HCT116 (cell line): Measurements from ENCODE around the gene SYTL3. TPM values are rescaled to one million over a fixed set of nuclear protein-coding genes. Genes with fewer than 3 reads are reported as not detected.

Source experiments
- ATAC-seq: fragments of 200-7000 bp; cut with Tn5 transposase; 2 replicates; pipeline ENCODE4 v1.9.1; 2020; ENCODE audit warnings: mild to moderate bottlenecking, moderate library complexity
- BruUV-seq: library from RNA; stranded (reverse); fragments of 400-500 nt; replicated peaks from 2 replicates; lab custom pipeline; 2021; lab: Mats Ljungman, UMichigan
- CTCF ChIA-PET: fragments of 300-600 bp; sonication (Branson Sonifier 250); formaldehyde crosslinking; loops from one replicate; lab custom pipeline; 2021; ENCODE audit warnings: antibody characterized with exemption; lab: Charles Lee
- POLR2A ChIA-PET: fragments of 300-600, 350-600 bp; sonication (Branson Sonifier 250); formaldehyde crosslinking; loops from one replicate; lab custom pipeline; 2021; ENCODE audit warnings: antibody characterized with exemption; lab: Charles Lee
- RAD21 ChIA-PET, 2 experiments: fragments of 300-600 bp; sonication (Branson Sonifier 250); formaldehyde crosslinking; loops; one replicate each; lab custom pipeline; 2023; ENCODE audit warnings: low total read pairs in 2 of 2; ENCODE audit not compliant: uncharacterized antibody in 2 of 2, unreplicated experiment in 2 of 2, low non-redundant PET in 1 of 2; lab: Charles Lee
- DNase-seq: peaks from one replicate; pipeline ENCODE4 v3.0.0-alpha.2; 2010; ENCODE audit warnings: low read depth, low spot score
- H2AFZ ChIP-seq: fragments of 200-600 bp; shearing (Covaris generic), sonication (generic); 2 replicates; pipeline ENCODE4 v1.6.1; 2017; ENCODE audit warnings: low read depth, mixed run types, mixed read lengths, antibody characterized with exemption, low read length; ENCODE audit not compliant: poor library complexity, severe bottlenecking
- H3K27ac ChIP-seq: 2 replicates; pipeline ENCODE4 v1.5.1; 2012; ENCODE audit warnings: low read depth, low read length
- H3K27me3 ChIP-seq: fragments of 200-600 bp; sonication (generic); 2 replicates; pipeline ENCODE4 v1.6.1; 2016; ENCODE audit warnings: mixed run types, low read length, mixed read lengths; ENCODE audit not compliant: insufficient read depth
- H3K36me3 ChIP-seq, 2 experiments: fragments of 200-500 bp in 1 of 2; fragments of 200-600 bp in 1 of 2; sonication (Bioruptor generic) in 1 of 2; sonication (generic) in 1 of 2; 2 replicates each; pipeline versions ENCODE4 v1.5.1 to v1.6.1; 2014 to 2016; ENCODE audit warnings: low read length in 2 of 2, inconsistent platforms in 1 of 2, mixed read lengths in 1 of 2, mixed run types in 1 of 2; ENCODE audit not compliant: insufficient read depth in 2 of 2, control insufficient read depth in 1 of 2
- H3K4me1 ChIP-seq, 2 experiments: fragments of 200-600 bp in 1 of 2; sonication (generic) in 1 of 2; 2 replicates each; pipeline versions ENCODE4 v1.5.1 to v1.6.1; 2012 to 2017; ENCODE audit warnings: low read length in 2 of 2, inconsistent platforms in 1 of 2, mild to moderate bottlenecking in 1 of 2, mixed read lengths in 1 of 2, mixed run types in 1 of 2, moderate library complexity in 1 of 2; ENCODE audit not compliant: insufficient read depth in 2 of 2, control insufficient read depth in 1 of 2
- H3K4me2 ChIP-seq: fragments of 200-600 bp; sonication (generic); 2 replicates; pipeline ENCODE4 v1.6.1; 2017; ENCODE audit warnings: mixed run types, low read length, mixed read lengths
- H3K4me3 ChIP-seq, 2 experiments: fragments of 200-600 bp in 1 of 2; sonication (generic) in 1 of 2; replicated peaks in 1 of 2; 2 replicates each; pipeline ENCODE4 v1.5.1; 2011 to 2016; ENCODE audit warnings: low read length in 2 of 2, control low read depth in 1 of 2, low read depth in 1 of 2, mild to moderate bottlenecking in 1 of 2, mixed read lengths in 1 of 2, mixed run types in 1 of 2
- H3K79me2 ChIP-seq: fragments of 200-600 bp; sonication (generic); 2 replicates; pipeline ENCODE4 v1.6.1; 2017; ENCODE audit warnings: mild to moderate bottlenecking, mixed run types, low read length, moderate library complexity, mixed read lengths; ENCODE audit not compliant: insufficient read depth
- H3K9ac ChIP-seq: fragments of 200-600 bp; sonication (generic); 2 replicates; pipeline ENCODE4 v1.6.1; 2016; ENCODE audit warnings: low read length, mixed read lengths
- H3K9me2 ChIP-seq: fragments of 200-600 bp; sonication (generic), shearing (Covaris generic); 2 replicates; pipeline ENCODE4 v1.6.1; 2017; ENCODE audit warnings: mixed run types, mild to moderate bottlenecking, moderate library complexity; ENCODE audit not compliant: insufficient read depth
- H3K9me3 ChIP-seq, 2 experiments: fragments of 200-500 bp in 1 of 2; fragments of 200-600 bp in 1 of 2; sonication (Bioruptor generic) in 1 of 2; sonication (generic) in 1 of 2; 2 replicates each; pipeline ENCODE4 v1.6.1; 2014 to 2017; ENCODE audit warnings: low read length in 2 of 2, mixed read lengths in 2 of 2, inconsistent platforms in 1 of 2, low read depth in 1 of 2, mild to moderate bottlenecking in 1 of 2, mixed run types in 1 of 2, moderate library complexity in 1 of 2; ENCODE audit not compliant: control insufficient read depth in 1 of 2, insufficient read depth in 1 of 2
- H4K20me1 ChIP-seq: fragments of 200-600 bp; sonication (generic), shearing (Covaris generic); 2 replicates; pipeline ENCODE4 v1.6.1; 2017; ENCODE audit warnings: mixed run types, mild to moderate bottlenecking, moderate library complexity; ENCODE audit not compliant: insufficient read depth
- ATF3 ChIP-seq: IDR thresholded peaks from 2 replicates; pipeline ENCODE4 v1.6.1; 2012
- CBX3 ChIP-seq: IDR thresholded peaks from 2 replicates; pipeline ENCODE4 v1.6.1; 2012; ENCODE audit warnings: low read depth
- EGR1 ChIP-seq: IDR thresholded peaks from 2 replicates; pipeline ENCODE4 v1.6.1; 2012; ENCODE audit warnings: low read depth
- ELF1 ChIP-seq: IDR thresholded peaks from 2 replicates; pipeline ENCODE4 v1.6.1; 2012; ENCODE audit warnings: low read depth, borderline replicate concordance
- EZH2 ChIP-seq: fragments of 200-600 bp; sonication (generic); IDR thresholded peaks from 2 replicates; pipeline ENCODE4 v1.6.1; 2017; ENCODE audit warnings: antibody characterized with exemption, mixed run types
- FOSL1 ChIP-seq: IDR thresholded peaks from 2 replicates; pipeline ENCODE4 v1.6.1; 2012; ENCODE audit warnings: low read depth
- MAX ChIP-seq: IDR thresholded peaks from 2 replicates; pipeline ENCODE4 v1.6.1; 2012
- POLR2A ChIP-seq: IDR thresholded peaks from 2 replicates; pipeline ENCODE4 v1.7.0; 2011; ENCODE audit warnings: borderline replicate concordance; ENCODE audit not compliant: insufficient read depth, insufficient read length; ENCODE audit errors: extremely low read depth
- POLR2AphosphoS5 ChIP-seq: IDR thresholded peaks from 2 replicates; pipeline ENCODE4 v1.6.1; 2011; ENCODE audit warnings: mild to moderate bottlenecking, low read depth, low read length, moderate library complexity
- RAD21 ChIP-seq: IDR thresholded peaks from 2 replicates; pipeline ENCODE4 v1.6.1; 2012; ENCODE audit warnings: low read depth, mild to moderate bottlenecking
- SIN3A ChIP-seq: IDR thresholded peaks from 2 replicates; pipeline ENCODE4 v1.6.1; 2012; ENCODE audit warnings: low read depth
- SRF ChIP-seq: IDR thresholded peaks from 2 replicates; pipeline ENCODE4 v1.6.1; 2012; ENCODE audit warnings: low read depth
- TCF7L2 ChIP-seq: IDR thresholded peaks from 2 replicates; pipeline ENCODE4 v1.7.0; 2011; ENCODE audit warnings: borderline replicate concordance, inconsistent platforms; ENCODE audit not compliant: insufficient read depth, insufficient read length; ENCODE audit errors: extremely low read depth
- ZFX ChIP-seq: fragments of 450-650 bp; IDR thresholded peaks from 2 replicates; pipeline ENCODE4 v1.6.1; 2017
- ZNF274 ChIP-seq: fragments of 200-500 bp; sonication (Bioruptor generic); IDR thresholded peaks from 2 replicates; pipeline ENCODE4 v1.6.1; 2014; ENCODE audit warnings: mild to moderate bottlenecking, low read depth, low read length, inconsistent platforms
- intact Hi-C: fragments of 100-400 bp; cut with micrococcal nuclease; formaldehyde crosslinking; loops from 2 replicates; pipeline ENCODE4 v1.10.0; 2022
- total RNA-seq: library from RNA; stranded (reverse); gene quantifications from one replicate; pipeline ENCODE4 v1.2.1, GENCODE V29; 2021; ENCODE audit not compliant: unreplicated experiment
- TF ChIP-seq, protein P1 (sequence below): IDR thresholded peaks from 2 replicates; pipeline ENCODE4 v1.6.1; 2012; ENCODE audit warnings: low read depth
- TF ChIP-seq, protein P2 (sequence below): IDR thresholded peaks from 2 replicates; pipeline ENCODE4 v1.6.1; 2011; ENCODE audit warnings: mild to moderate bottlenecking, low read length, moderate library complexity; ENCODE audit not compliant: insufficient replicate concordance; ENCODE audit errors: extremely low read depth
- TF ChIP-seq, protein P3 (sequence below), 3 experiments: fragments of 200-600 bp in 1 of 3; sonication (generic) in 1 of 3; IDR thresholded peaks in 2 of 3; conservative IDR thresholded peaks in 1 of 3; 2 replicates each; pipeline ENCODE4 v1.5.1; 2012 to 2017; ENCODE audit warnings: low read depth in 2 of 3, low read length in 2 of 3, antibody characterized with exemption in 1 of 3, borderline replicate concordance in 1 of 3, control low read depth in 1 of 3, mild to moderate bottlenecking in 1 of 3, mixed read lengths in 1 of 3, mixed run types in 1 of 3, moderate library complexity in 1 of 3; ENCODE audit not compliant: insufficient read depth in 1 of 3

The SYTL3 gene
- total RNA-seq, 1 experiment from 2014 or later: 55.3 TPM

DNA sequence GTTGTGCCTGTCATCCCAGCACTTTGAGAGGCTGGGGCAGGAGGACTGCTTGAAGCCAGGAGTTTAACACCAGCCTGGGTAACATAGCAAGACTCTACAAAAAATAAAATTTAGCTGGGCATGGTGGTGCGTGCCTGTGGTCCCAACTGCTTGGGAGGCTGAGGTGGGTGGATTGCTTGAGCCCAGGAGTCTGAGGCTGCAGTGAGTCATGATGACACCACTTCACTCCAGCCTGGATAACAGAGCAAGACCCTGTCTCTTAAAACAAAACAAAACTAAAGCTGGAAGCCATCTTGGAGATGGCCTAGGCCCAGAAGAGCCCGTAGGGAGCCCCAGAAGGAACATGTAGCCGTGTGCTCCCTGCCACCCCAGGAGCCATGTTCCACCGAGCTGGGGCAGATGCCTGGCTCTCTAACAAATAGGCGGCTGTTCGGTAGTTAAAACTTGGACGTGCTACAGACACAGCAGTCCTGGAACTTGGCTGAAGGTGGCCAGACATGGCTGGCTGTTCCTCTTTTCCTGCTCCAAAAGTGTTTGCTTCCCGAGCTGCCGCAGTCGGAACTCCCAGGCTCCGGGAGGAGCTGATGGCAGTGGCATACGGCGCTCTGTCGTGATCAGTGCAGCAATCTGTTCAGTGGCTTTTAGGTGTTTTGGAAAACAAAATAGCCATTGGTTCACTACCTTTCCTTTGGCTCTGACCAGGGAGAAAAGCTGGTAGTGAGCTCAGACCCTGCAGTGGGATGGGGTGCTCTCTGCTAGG, 42.3 kb upstream of the SYTL3 start:
- ChIA-PET POLR2A (no interaction called here), CTCF (interaction anchor here (5.7 kb wide), 1 partner anchor 387 kb away, joined by 38 read pairs; no protein-coding TSS in a partner anchor), RAD21 (no interaction called here)
- DNase-seq (no peak), ATAC-seq (no peak)
- BruUV-seq: no TSS peak
- no peaks in the 10 kb centered on the region for H3K9me3 ChIP-seq
- H3K4me2 ChIP-seq: no peak overlapping the region
- peaks cover 35% of the 10 kb centered on the region for H3K79me2 ChIP-seq
- peaks cover 0 to 5% of the 10 kb centered on the region in 2 experiments; a peak in 1 of 4 replicates for H3K4me1 ChIP-seq
- no peak overlapping the region for H3K27ac ChIP-seq
- no peaks in the 10 kb centered on the region; the same call in 1 of the 2 replicates for H4K20me1 ChIP-seq
- no peaks in the 10 kb centered on the region for H3K27me3 ChIP-seq
- intact Hi-C loops: no loop called here
- no peak overlapping the region for H3K9ac ChIP-seq
- H3K4me3 ChIP-seq: no peak overlapping the region
- H2AFZ ChIP-seq: no peak overlapping the region
- no peak for TF ChIP-seq ZFX
- TF ChIP-seq FOSL1: no peak
- no peak for TF ChIP-seq ZNF274
- TF ChIP-seq, protein P1, sequence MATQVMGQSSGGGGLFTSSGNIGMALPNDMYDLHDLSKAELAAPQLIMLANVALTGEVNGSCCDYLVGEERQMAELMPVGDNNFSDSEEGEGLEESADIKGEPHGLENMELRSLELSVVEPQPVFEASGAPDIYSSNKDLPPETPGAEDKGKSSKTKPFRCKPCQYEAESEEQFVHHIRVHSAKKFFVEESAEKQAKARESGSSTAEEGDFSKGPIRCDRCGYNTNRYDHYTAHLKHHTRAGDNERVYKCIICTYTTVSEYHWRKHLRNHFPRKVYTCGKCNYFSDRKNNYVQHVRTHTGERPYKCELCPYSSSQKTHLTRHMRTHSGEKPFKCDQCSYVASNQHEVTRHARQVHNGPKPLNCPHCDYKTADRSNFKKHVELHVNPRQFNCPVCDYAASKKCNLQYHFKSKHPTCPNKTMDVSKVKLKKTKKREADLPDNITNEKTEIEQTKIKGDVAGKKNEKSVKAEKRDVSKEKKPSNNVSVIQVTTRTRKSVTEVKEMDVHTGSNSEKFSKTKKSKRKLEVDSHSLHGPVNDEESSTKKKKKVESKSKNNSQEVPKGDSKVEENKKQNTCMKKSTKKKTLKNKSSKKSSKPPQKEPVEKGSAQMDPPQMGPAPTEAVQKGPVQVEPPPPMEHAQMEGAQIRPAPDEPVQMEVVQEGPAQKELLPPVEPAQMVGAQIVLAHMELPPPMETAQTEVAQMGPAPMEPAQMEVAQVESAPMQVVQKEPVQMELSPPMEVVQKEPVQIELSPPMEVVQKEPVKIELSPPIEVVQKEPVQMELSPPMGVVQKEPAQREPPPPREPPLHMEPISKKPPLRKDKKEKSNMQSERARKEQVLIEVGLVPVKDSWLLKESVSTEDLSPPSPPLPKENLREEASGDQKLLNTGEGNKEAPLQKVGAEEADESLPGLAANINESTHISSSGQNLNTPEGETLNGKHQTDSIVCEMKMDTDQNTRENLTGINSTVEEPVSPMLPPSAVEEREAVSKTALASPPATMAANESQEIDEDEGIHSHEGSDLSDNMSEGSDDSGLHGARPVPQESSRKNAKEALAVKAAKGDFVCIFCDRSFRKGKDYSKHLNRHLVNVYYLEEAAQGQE: no peak
- TF ChIP-seq, protein P2, sequence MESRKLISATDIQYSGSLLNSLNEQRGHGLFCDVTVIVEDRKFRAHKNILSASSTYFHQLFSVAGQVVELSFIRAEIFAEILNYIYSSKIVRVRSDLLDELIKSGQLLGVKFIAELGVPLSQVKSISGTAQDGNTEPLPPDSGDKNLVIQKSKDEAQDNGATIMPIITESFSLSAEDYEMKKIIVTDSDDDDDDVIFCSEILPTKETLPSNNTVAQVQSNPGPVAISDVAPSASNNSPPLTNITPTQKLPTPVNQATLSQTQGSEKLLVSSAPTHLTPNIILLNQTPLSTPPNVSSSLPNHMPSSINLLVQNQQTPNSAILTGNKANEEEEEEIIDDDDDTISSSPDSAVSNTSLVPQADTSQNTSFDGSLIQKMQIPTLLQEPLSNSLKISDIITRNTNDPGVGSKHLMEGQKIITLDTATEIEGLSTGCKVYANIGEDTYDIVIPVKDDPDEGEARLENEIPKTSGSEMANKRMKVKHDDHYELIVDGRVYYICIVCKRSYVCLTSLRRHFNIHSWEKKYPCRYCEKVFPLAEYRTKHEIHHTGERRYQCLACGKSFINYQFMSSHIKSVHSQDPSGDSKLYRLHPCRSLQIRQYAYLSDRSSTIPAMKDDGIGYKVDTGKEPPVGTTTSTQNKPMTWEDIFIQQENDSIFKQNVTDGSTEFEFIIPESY: no peak
- TF ChIP-seq EGR1: no peak
- TF ChIP-seq CBX3: no peak
- TF ChIP-seq ATF3: no peak
- no peak for TF ChIP-seq POLR2A
- no peak for TF ChIP-seq TCF7L2
- no peak for TF ChIP-seq EZH2
- no peak for TF ChIP-seq POLR2AphosphoS5
- TF ChIP-seq MAX: no peak
- no peak for TF ChIP-seq ELF1
- no peak for TF ChIP-seq SRF
- TF ChIP-seq RAD21: no peak
- no peak for TF ChIP-seq SIN3A
- TF ChIP-seq, protein P3, sequence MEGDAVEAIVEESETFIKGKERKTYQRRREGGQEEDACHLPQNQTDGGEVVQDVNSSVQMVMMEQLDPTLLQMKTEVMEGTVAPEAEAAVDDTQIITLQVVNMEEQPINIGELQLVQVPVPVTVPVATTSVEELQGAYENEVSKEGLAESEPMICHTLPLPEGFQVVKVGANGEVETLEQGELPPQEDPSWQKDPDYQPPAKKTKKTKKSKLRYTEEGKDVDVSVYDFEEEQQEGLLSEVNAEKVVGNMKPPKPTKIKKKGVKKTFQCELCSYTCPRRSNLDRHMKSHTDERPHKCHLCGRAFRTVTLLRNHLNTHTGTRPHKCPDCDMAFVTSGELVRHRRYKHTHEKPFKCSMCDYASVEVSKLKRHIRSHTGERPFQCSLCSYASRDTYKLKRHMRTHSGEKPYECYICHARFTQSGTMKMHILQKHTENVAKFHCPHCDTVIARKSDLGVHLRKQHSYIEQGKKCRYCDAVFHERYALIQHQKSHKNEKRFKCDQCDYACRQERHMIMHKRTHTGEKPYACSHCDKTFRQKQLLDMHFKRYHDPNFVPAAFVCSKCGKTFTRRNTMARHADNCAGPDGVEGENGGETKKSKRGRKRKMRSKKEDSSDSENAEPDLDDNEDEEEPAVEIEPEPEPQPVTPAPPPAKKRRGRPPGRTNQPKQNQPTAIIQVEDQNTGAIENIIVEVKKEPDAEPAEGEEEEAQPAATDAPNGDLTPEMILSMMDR (IDR thresholded peaks at IDR 0.05 in 2 of 3, conservative IDR thresholded peaks at IDR 0.05 in 1 of 3; ENCODE audit: borderline replicate concordance in 1 of 3, insufficient read depth in 1 of 3, low read depth in 2 of 3, low read length in 2 of 3): no peak
- peaks cover 27 to 59% of the 10 kb centered on the region in 2 experiments for H3K36me3 ChIP-seq
- H3K9me2 ChIP-seq: no peaks in the 10 kb centered on the region
